ENCODE results near the gene DCAF7.
A peak's percentile ranks its signal among the peaks of the same experiment; 100 is the strongest.

- no peak for TF ChIP-seq CTCF (IDR thresholded peaks at IDR 0.05; ENCODE audit: low read depth, low read length, missing input control)
- TF ChIP-seq TAF1 (conservative IDR thresholded peaks at IDR 0.05) = peak; percentile 74
Measured at GRCh38 chr17:63600569-63601438, 50.5 kb downstream of the DCAF7 start, which contains the start of gene TACO1.
